Measurements from ENCODE around the gene H1-8.
"Not testable (repeated sequence)": the region's sequence is repeated elsewhere in the genome, so short reads cannot be mapped to it uniquely, and the experiment has no call there.

Gene H1-8

GRCh38 chr3:129534428-129535027, 8.4 kb upstream of the H1-8 start:
- no peak for DNase-seq

GRCh38 chr3:129535075-129535474, 7.9 kb upstream of the H1-8 start:
- DNase-seq, result no peak

- no peak for DNase-seq
These were observed 6.7 kb upstream of the H1-8 start for GRCh38 chr3:129536374-129536667.

- no peak for DNase-seq
These were observed 6.2 kb upstream of the H1-8 start for GRCh38 chr3:129536804-129537203.

- DNase-seq, result no peak
These were observed 3.8 kb upstream of the H1-8 start for GRCh38 chr3:129539206-129539605.

GRCh38 chr3:129540776-129541516, 2.0 kb upstream of the H1-8 start:
- no peak for DNase-seq

- no peak for DNase-seq
These were observed 228 bp upstream of the H1-8 start for GRCh38 chr3:129542747-129543146.

GRCh38 chr3:129543999-129544398, 1.0 kb downstream of the H1-8 start:
- DNase-seq, result no peak

GRCh38 chr3:129545951-129546350, 3.0 kb downstream of the H1-8 start:
- DNase-seq, result not testable (repeated sequence)

- no peak for DNase-seq
These were observed 4.3 kb downstream of the H1-8 start for GRCh38 chr3:129547241-129547640.

- no peak for DNase-seq
These were observed 5.4 kb downstream of the H1-8 start for GRCh38 chr3:129548104-129548965.

GRCh38 chr3:129549006-129549800, 6.2 kb downstream of the H1-8 start:
- no peak for DNase-seq

- no peak for DNase-seq
These were observed 6.8 kb downstream of the H1-8 start for GRCh38 chr3:129549805-129550204.

- DNase-seq, result no peak
These were observed 9.5 kb downstream of the H1-8 start for GRCh38 chr3:129552287-129553050.

- no peak for DNase-seq
These were observed 10.2 kb downstream of the H1-8 start for GRCh38 chr3:129553171-129553570.

GRCh38 chr3:129553719-129554118, 10.7 kb downstream of the H1-8 start:
- no peak for DNase-seq

- DNase-seq, result no peak
These were observed 11.6 kb downstream of the H1-8 start for GRCh38 chr3:129554356-129555152.

GRCh38 chr3:129555153-129555550, 12.2 kb downstream of the H1-8 start:
- DNase-seq, result no peak

- no peak for DNase-seq
These were observed 12.8 kb downstream of the H1-8 start for GRCh38 chr3:129555616-129556357.

GRCh38 chr3:129556358-129556695, 13.4 kb downstream of the H1-8 start:
- DNase-seq, result no peak

All from NCI-H2029 (cell line).